ENCODE results near the gene CACNA2D1.

GRCh38 chr7:82091126-82091684 lies 352.4 kb downstream of the CACNA2D1 start:
- TF ChIP-seq TAF1 (IDR thresholded peaks at IDR 0.05; ENCODE audit: borderline replicate concordance, insufficient read depth, low read length) (no peak), POLR2AphosphoS5 (IDR thresholded peaks at IDR 0.05; ENCODE audit: low read depth, low read length) (no peak)
